GM23338 (cell line): ENCODE results near the gene ISG15. TPM values are rescaled to one million over a fixed set of nuclear protein-coding genes. Genes with fewer than 3 reads are reported as not detected.

Source experiments
- ATAC-seq: fragments of 200-7000 bp; cut with Tn5 transposase; 3 replicates; pipeline ENCODE4 v1.9.1; 2020
- DNase-seq: peaks from one replicate; pipeline ENCODE4 v3.0.0-alpha.2; 2015; ENCODE audit warnings: low spot score
- H2AFZ ChIP-seq: fragments of 200-600 bp; sonication (generic); 2 replicates; pipeline ENCODE4 v1.8.0; 2016; ENCODE audit warnings: antibody characterized with exemption, mild to moderate bottlenecking, moderate library complexity
- H3F3A ChIP-seq: fragments of 200-600 bp; sonication (generic); replicated peaks from 2 replicates; pipeline ENCODE4 v1.8.0; 2017; ENCODE audit warnings: antibody characterized with exemption, mixed run types, low read depth
- H3K27ac ChIP-seq: fragments of 200-600 bp; sonication (generic); 2 replicates; pipeline ENCODE4 v1.6.1; 2016; ENCODE audit warnings: low read depth
- H3K27me3 ChIP-seq: fragments of 200-600 bp; sonication (generic); 2 replicates; pipeline ENCODE4 v1.8.0; 2016; ENCODE audit warnings: mild to moderate bottlenecking, mixed run types, moderate library complexity; ENCODE audit not compliant: insufficient read depth
- H3K36me3 ChIP-seq: fragments of 200-600 bp; sonication (generic); 2 replicates; pipeline ENCODE4 v1.8.0; 2016; ENCODE audit warnings: mild to moderate bottlenecking; ENCODE audit not compliant: insufficient read depth
- H3K4me1 ChIP-seq: fragments of 200-600 bp; sonication (generic); 2 replicates; pipeline ENCODE4 v1.8.0; 2016; ENCODE audit warnings: mild to moderate bottlenecking, moderate library complexity; ENCODE audit not compliant: insufficient read depth
- H3K4me2 ChIP-seq: fragments of 200-600 bp; sonication (generic); 2 replicates; pipeline ENCODE4 v1.7.1; 2017; ENCODE audit warnings: mixed run types
- H3K4me3 ChIP-seq: fragments of 200-600 bp; sonication (generic); 2 replicates; pipeline ENCODE4 v1.6.1; 2016; ENCODE audit warnings: mixed run types
- H3K79me2 ChIP-seq: fragments of 200-600 bp; sonication (generic); replicated peaks from 2 replicates; pipeline ENCODE4 v1.8.0; 2017; ENCODE audit warnings: mild to moderate bottlenecking; ENCODE audit not compliant: insufficient read depth
- H3K9me2 ChIP-seq: fragments of 200-600 bp; sonication (generic); 2 replicates; pipeline ENCODE4 v1.8.0; 2017; ENCODE audit not compliant: insufficient read depth
- H4K20me1 ChIP-seq: fragments of 200-600 bp; sonication (generic); replicated peaks from 2 replicates; pipeline ENCODE4 v1.8.0; 2017; ENCODE audit warnings: mild to moderate bottlenecking; ENCODE audit not compliant: insufficient read depth
- H3K27ac Mint-ChIP-seq: 2 replicates; pipeline ENCODE4 v1.8.0; 2020; ENCODE audit warnings: inconsistent platforms, mild to moderate bottlenecking, moderate library complexity, mixed read lengths
- H3K27me3 Mint-ChIP-seq: 3 replicates; pipeline ENCODE4 v1.8.0; 2022; ENCODE audit warnings: low read depth, mild to moderate bottlenecking, moderate library complexity, mixed read lengths, inconsistent platforms; ENCODE audit not compliant: insufficient read depth, poor library complexity
- H3K36me3 Mint-ChIP-seq: 3 replicates; pipeline ENCODE4 v1.8.0; 2021; ENCODE audit warnings: low read depth, mild to moderate bottlenecking, inconsistent platforms, moderate library complexity, mixed read lengths
- H3K4me1 Mint-ChIP-seq: 3 replicates; pipeline ENCODE4 v1.8.0; 2020; ENCODE audit warnings: mild to moderate bottlenecking, inconsistent platforms, mixed read lengths
- H3K4me3 Mint-ChIP-seq: 3 replicates; pipeline ENCODE4 v1.8.0; 2021; ENCODE audit warnings: moderate library complexity, mild to moderate bottlenecking, inconsistent platforms, mixed read lengths
- H3K9me3 Mint-ChIP-seq: 3 replicates; pipeline ENCODE4 v1.8.0; 2020; ENCODE audit warnings: moderate library complexity, mild to moderate bottlenecking, inconsistent platforms, mixed read lengths
- CREB1 ChIP-seq: fragments of 250-450 bp; sonication (Bioruptor Pico); IDR thresholded peaks from 2 replicates; pipeline ENCODE4 v1.5.0; 2020; ENCODE audit warnings: low read depth, mild to moderate bottlenecking, moderate library complexity
- EZH2 ChIP-seq: fragments of 200-600 bp; sonication (generic); IDR thresholded peaks from one replicate; pipeline ENCODE4 v1.8.0; 2017; ENCODE audit warnings: antibody characterized with exemption, mild to moderate bottlenecking, low read depth; ENCODE audit not compliant: unreplicated experiment
- EZH2phosphoT487 ChIP-seq: fragments of 200-600 bp; sonication (generic); IDR thresholded peaks from one replicate; pipeline ENCODE4 v1.8.1; 2018; ENCODE audit warnings: antibody characterized with exemption; ENCODE audit not compliant: unreplicated experiment
- JUNB ChIP-seq: IDR thresholded peaks from one replicate; pipeline ENCODE4 v1.6.1; 2016; ENCODE audit warnings: antibody characterized with exemption; ENCODE audit not compliant: unreplicated experiment
- NANOG ChIP-seq: IDR thresholded peaks from 2 replicates; pipeline ENCODE4 v1.6.1; 2016; ENCODE audit warnings: antibody characterized with exemption, borderline replicate concordance
- POLR2AphosphoS5 ChIP-seq: IDR thresholded peaks from 2 replicates; pipeline ENCODE4 v1.6.1; 2016; ENCODE audit warnings: antibody characterized with exemption, low read depth
- STAT1 ChIP-seq: IDR thresholded peaks from one replicate; pipeline ENCODE4 v1.6.1; 2016; ENCODE audit warnings: antibody characterized with exemption; ENCODE audit not compliant: unreplicated experiment
- ZNF114 ChIP-seq: fragments of 250-450 bp; sonication (Bioruptor Pico); IDR thresholded peaks from 2 replicates; pipeline ENCODE4 v1.5.0; 2020; ENCODE audit warnings: mild to moderate bottlenecking, moderate library complexity
- ZNF331 ChIP-seq: fragments of 250-450 bp; sonication (Bioruptor Pico); IDR thresholded peaks from 2 replicates; pipeline ENCODE4 v1.5.0; 2020; ENCODE audit warnings: low read depth, mild to moderate bottlenecking, moderate library complexity
- polyA plus RNA-seq: library from polyadenylated mRNA; unstranded; fragments of >200 nt; fragmentation: Nextera tagmentation; extraction: Ambion mirVana; gene quantifications from 2 replicates; pipeline ENCODE4 v1.2.1, GENCODE V29; 2016
- total RNA-seq: library from RNA; depleted of rRNA; stranded (reverse); fragments of >200 nt; shearing (Covaris generic); gene quantifications from 2 replicates; pipeline ENCODE4 v1.2.3, GENCODE V29; 2014
- TF ChIP-seq, protein P1 (sequence below), 2 experiments: fragments of 200-600 bp in 1 of 2; sonication (generic) in 1 of 2; conservative IDR thresholded peaks; 2 replicates each; pipeline versions ENCODE4 v1.5.1 to v1.6.1; 2016 to 2017; ENCODE audit warnings: antibody characterized with exemption in 2 of 2, low read depth in 2 of 2, mild to moderate bottlenecking in 2 of 2, moderate library complexity in 1 of 2
- TF ChIP-seq, protein P2 (sequence below): IDR thresholded peaks from 2 replicates; pipeline ENCODE4 v1.6.1; 2016; ENCODE audit warnings: antibody characterized with exemption
- TF ChIP-seq, protein P3 (sequence below): fragments of 250-450 bp; sonication (Bioruptor Pico); IDR thresholded peaks from 2 replicates; pipeline ENCODE4 v1.5.0; 2020; ENCODE audit warnings: mild to moderate bottlenecking, moderate library complexity

ISG15 gene
- total and polyA plus RNA-seq, 2 experiments from 2014 or later: 52.9 to 101 TPM

DNA sequence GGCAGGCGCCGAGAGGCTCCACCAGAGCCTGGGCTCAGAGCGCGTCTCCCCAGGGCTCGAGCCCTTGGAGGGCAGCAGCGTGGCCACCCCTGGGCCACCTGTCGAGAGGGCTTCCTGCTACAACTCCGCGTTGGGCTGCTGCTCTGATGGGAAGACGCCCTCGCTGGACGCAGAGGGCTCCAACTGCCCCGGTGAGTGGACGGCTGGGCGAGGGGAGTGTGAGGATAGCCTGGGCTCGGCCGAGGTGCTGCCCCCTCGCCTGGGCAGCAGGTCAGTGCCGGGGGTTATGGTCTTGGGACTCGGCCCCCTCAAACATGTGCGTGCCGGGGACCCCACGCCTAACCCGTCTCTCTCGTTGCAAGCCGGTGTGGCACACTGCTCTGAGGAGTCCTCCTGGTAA is 33.5 kb downstream of the ISG15 start (continued):
- TF ChIP-seq, protein P1, sequence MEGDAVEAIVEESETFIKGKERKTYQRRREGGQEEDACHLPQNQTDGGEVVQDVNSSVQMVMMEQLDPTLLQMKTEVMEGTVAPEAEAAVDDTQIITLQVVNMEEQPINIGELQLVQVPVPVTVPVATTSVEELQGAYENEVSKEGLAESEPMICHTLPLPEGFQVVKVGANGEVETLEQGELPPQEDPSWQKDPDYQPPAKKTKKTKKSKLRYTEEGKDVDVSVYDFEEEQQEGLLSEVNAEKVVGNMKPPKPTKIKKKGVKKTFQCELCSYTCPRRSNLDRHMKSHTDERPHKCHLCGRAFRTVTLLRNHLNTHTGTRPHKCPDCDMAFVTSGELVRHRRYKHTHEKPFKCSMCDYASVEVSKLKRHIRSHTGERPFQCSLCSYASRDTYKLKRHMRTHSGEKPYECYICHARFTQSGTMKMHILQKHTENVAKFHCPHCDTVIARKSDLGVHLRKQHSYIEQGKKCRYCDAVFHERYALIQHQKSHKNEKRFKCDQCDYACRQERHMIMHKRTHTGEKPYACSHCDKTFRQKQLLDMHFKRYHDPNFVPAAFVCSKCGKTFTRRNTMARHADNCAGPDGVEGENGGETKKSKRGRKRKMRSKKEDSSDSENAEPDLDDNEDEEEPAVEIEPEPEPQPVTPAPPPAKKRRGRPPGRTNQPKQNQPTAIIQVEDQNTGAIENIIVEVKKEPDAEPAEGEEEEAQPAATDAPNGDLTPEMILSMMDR (conservative IDR thresholded peaks at IDR 0.05; ENCODE audit: low read depth in 2 of 2): no peak
- TF ChIP-seq, protein P2, sequence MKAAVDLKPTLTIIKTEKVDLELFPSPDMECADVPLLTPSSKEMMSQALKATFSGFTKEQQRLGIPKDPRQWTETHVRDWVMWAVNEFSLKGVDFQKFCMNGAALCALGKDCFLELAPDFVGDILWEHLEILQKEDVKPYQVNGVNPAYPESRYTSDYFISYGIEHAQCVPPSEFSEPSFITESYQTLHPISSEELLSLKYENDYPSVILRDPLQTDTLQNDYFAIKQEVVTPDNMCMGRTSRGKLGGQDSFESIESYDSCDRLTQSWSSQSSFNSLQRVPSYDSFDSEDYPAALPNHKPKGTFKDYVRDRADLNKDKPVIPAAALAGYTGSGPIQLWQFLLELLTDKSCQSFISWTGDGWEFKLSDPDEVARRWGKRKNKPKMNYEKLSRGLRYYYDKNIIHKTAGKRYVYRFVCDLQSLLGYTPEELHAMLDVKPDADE: no peak
- TF ChIP-seq ZNF114 (no peak), NANOG (no peak), STAT1 (no peak), ZNF331 (no peak), EZH2 (no peak), JUNB (no peak)

DNA sequence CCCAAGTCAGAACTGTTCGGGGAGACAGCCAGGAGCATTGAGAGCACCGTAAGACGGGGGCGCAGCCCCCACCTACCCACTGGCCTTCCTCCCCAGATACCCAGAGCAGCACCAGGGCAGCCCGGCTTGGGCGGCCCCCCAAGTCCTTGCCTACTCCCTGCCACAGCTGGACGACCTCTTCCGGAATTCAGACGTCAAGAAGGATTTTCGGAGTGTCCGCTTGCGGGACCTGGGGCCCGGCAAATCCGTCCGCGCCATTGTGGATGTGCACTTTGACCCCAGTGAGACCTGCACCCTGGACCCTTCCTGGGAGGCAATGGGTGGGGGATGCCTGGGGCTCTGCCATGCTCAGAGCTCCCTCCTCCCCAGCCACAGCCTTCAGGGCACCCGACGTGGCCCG is 34.1 kb downstream of the ISG15 start:
- DNase-seq: no peak
- Mint-ChIP-seq H3K4me3 (no peak overlapping the region), H3K27ac (no peak overlapping the region), H3K4me1 (no peaks in the 10 kb centered on the region), H3K36me3 (peaks cover 25% of the 10 kb centered on the region), H3K9me3 (peaks cover 2% of the 10 kb centered on the region; the same call in 1 of the 3 replicates), H3K27me3 (peaks cover 10% of the 10 kb centered on the region)
- Histone ChIP-seq H3K4me2 (no peak overlapping the region), H3K27ac (no peak overlapping the region), H3K4me1 (no peaks in the 10 kb centered on the region), H3K27me3 (no peaks in the 10 kb centered on the region), H3K9me2 (no peaks in the 10 kb centered on the region), H3K36me3 (peaks cover 4% of the 10 kb centered on the region; the same call in 1 of the 2 replicates), H2AFZ (no peak overlapping the region), H4K20me1 (peaks cover 4% of the 10 kb centered on the region; the same call in 1 of the 2 replicates), H3K79me2 (no peaks in the 10 kb centered on the region), H3K4me3 (no peak overlapping the region), H3F3A (0 out of 2 replicates have a peak, but pooled peaks cover 9% of the 10 kb centered on the region)
- no peak for ATAC-seq
- TF ChIP-seq, protein P3, sequence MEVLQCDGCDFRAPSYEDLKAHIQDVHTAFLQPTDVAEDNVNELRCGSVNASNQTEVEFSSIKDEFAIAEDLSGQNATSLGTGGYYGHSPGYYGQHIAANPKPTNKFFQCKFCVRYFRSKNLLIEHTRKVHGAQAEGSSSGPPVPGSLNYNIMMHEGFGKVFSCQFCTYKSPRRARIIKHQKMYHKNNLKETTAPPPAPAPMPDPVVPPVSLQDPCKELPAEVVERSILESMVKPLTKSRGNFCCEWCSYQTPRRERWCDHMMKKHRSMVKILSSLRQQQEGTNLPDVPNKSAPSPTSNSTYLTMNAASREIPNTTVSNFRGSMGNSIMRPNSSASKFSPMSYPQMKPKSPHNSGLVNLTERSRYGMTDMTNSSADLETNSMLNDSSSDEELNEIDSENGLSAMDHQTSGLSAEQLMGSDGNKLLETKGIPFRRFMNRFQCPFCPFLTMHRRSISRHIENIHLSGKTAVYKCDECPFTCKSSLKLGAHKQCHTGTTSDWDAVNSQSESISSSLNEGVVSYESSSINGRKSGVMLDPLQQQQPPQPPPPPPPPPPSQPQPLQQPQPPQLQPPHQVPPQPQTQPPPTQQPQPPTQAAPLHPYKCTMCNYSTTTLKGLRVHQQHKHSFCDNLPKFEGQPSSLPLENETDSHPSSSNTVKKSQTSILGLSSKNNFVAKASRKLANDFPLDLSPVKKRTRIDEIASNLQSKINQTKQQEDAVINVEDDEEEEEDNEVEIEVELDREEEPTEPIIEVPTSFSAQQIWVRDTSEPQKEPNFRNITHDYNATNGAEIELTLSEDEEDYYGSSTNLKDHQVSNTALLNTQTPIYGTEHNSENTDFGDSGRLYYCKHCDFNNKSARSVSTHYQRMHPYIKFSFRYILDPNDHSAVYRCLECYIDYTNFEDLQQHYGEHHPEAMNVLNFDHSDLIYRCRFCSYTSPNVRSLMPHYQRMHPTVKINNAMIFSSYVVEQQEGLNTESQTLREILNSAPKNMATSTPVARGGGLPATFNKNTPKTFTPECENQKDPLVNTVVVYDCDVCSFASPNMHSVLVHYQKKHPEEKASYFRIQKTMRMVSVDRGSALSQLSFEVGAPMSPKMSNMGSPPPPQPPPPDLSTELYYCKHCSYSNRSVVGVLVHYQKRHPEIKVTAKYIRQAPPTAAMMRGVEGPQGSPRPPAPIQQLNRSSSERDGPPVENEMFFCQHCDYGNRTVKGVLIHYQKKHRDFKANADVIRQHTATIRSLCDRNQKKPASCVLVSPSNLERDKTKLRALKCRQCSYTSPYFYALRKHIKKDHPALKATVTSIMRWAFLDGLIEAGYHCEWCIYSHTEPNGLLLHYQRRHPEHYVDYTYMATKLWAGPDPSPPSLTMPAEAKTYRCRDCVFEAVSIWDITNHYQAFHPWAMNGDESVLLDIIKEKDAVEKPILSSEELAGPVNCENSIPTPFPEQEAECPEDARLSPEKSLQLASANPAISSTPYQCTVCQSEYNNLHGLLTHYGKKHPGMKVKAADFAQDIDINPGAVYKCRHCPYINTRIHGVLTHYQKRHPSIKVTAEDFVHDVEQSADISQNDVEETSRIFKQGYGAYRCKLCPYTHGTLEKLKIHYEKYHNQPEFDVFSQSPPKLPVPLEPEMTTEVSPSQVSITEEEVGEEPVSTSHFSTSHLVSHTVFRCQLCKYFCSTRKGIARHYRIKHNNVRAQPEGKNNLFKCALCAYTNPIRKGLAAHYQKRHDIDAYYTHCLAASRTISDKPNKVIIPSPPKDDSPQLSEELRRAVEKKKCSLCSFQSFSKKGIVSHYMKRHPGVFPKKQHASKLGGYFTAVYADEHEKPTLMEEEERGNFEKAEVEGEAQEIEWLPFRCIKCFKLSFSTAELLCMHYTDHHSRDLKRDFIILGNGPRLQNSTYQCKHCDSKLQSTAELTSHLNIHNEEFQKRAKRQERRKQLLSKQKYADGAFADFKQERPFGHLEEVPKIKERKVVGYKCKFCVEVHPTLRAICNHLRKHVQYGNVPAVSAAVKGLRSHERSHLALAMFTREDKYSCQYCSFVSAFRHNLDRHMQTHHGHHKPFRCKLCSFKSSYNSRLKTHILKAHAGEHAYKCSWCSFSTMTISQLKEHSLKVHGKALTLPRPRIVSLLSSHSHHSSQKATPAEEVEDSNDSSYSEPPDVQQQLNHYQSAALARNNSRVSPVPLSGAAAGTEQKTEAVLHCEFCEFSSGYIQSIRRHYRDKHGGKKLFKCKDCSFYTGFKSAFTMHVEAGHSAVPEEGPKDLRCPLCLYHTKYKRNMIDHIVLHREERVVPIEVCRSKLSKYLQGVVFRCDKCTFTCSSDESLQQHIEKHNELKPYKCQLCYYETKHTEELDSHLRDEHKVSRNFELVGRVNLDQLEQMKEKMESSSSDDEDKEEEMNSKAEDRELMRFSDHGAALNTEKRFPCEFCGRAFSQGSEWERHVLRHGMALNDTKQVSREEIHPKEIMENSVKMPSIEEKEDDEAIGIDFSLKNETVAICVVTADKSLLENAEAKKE: no peak
- no peak for TF ChIP-seq ZNF331
- TF ChIP-seq, protein P1 (conservative IDR thresholded peaks at IDR 0.05; ENCODE audit: low read depth in 2 of 2): no peak
- TF ChIP-seq CREB1: no peak
- TF ChIP-seq, protein P2: no peak
- TF ChIP-seq EZH2phosphoT487: no peak
- no peak for TF ChIP-seq POLR2AphosphoS5
- TF ChIP-seq STAT1: no peak
- no peak for TF ChIP-seq EZH2
- no peak for TF ChIP-seq NANOG
- no peak for TF ChIP-seq JUNB
